Testis (tissue), 3 donors: ENCODE results near the gene KRT14. TPM values are rescaled to one million over a fixed set of nuclear protein-coding genes. Genes with fewer than 3 reads are reported as not detected.

Source experiments
- DNase-seq: peaks from one replicate; pipeline ENCODE4 v3.0.0-alpha.2; 2019
- H3K27ac ChIP-seq, 2 donors: fragments of 200-600 bp; sonication (generic); one replicate each; pipeline ENCODE4 v1.5.1; 2019
- H3K27me3 ChIP-seq: fragments of 200-600 bp; sonication (generic); one replicate; pipeline ENCODE4 v1.5.1; 2019
- H3K36me3 ChIP-seq: fragments of 200-600 bp; sonication (generic); one replicate; pipeline ENCODE4 v1.5.1; 2017; ENCODE audit warnings: low read depth; ENCODE audit errors: missing control alignments
- H3K4me1 ChIP-seq: fragments of 200-600 bp; sonication (generic); one replicate; pipeline ENCODE4 v1.5.1; 2019
- H3K4me3 ChIP-seq, 2 donors: fragments of 200-600 bp; sonication (generic); one replicate each; pipeline ENCODE4 v1.5.1; 2017 to 2019
- H3K9me3 ChIP-seq: fragments of 200-600 bp; sonication (generic); one replicate; pipeline ENCODE4 v1.5.1; 2017
- CTCF ChIP-seq, 3 experiments: fragments of 450-650 bp in 2 of 3; fragments of 200-600 bp in 1 of 3; sonication (generic) in 1 of 3; IDR thresholded peaks; one replicate each; pipeline ENCODE4 v1.5.1; 2016 to 2019; ENCODE audit warnings: antibody characterized with exemption in 3 of 3, mild to moderate bottlenecking in 2 of 3, moderate library complexity in 1 of 3
- POLR2A ChIP-seq: fragments of 450-650 bp; IDR thresholded peaks from one replicate; pipeline ENCODE4 v1.6.1; 2017; ENCODE audit warnings: antibody characterized with exemption, mild to moderate bottlenecking, moderate library complexity
- WGBS, 2 donors: methylation state at CpG; one replicate each; pipeline ENCODE4 v1.1.5; 2018; 5-methylcytosine and 5-hydroxymethylcytosine counted together
- intact Hi-C: fragments of 100-400 bp; cut with DNase I; formaldehyde crosslinking; loops from one replicate; pipeline ENCODE4 v1.15.1; 2023; ENCODE audit warnings: low total_unique reads
- polyA plus RNA-seq: library from polyadenylated mRNA; stranded (reverse); fragments of 350-450 nt; fragmentation: Illumina TruSeq; extraction: RNeasy Lipid Tissue Mini Kit (QIAGEN cat#74804); gene quantifications from one replicate; pipeline ENCODE4 v1.2.3, GENCODE V29; 2014; ENCODE audit warnings: low read depth, low replicate concordance; ENCODE audit not compliant: insufficient read depth
- total RNA-seq, 2 donors: library from RNA; depleted of rRNA; stranded (reverse); fragments of >200 nt; gene quantifications; one replicate each; pipeline ENCODE4 v1.2.3, GENCODE V29; 2016

Gene KRT14
- total and polyA plus RNA-seq, 3 donors from 2014 or later = 0.24 to 0.37 TPM; not detected in 1

DNA sequence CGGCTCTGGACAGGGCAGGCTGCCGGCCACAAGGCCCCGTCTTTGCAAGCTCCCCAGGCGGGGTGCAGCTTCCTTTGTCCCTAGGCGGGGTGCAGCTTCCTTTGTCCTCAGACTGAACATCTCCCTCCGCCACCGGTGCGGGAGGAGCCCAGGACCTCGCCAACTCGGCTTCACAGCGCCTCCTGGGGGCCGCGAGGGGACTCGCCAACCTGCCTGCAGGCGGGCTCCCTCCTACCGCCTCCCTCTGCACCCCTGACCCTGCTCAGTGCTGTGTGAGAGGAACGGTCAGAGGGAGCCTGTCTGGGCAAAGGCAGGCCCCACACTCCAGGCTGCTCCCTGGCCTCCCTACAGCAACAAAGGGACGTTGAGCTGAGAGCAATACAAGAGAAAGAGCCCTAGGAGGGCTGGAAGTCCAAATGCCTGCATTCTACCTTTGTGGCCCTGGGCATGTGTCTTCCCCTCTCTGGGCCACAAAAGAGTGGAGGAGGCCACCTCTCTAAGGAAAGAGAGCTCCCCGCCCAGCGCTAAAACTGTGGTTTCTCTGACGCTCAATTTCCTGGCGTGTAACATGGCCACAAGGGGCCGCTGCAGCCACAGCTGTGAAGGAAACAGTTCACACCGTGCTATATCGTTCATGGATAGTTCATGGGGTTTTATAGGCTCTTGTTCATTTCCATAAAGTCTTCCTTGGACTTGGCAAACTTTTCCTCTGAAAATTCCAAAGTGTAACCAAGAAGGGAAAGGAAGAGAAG lies 37.7 kb downstream of the KRT14 start:
- WGBS, 2 donors = 0 to 1% methylated on average over 20 to 22 of the region's 25 CpGs
- Histone ChIP-seq H3K36me3 (no peaks in the 10 kb centered on the region), H3K4me1 (peaks cover 23% of the 10 kb centered on the region), H3K4me3 (peak overlapping the region; percentile 24 to 54), H3K27me3 (no peaks in the 10 kb centered on the region), H3K9me3 (no peaks in the 10 kb centered on the region), H3K27ac (peak overlapping the region; percentile 10 to 39)
- intact Hi-C loops = loop anchor here (2.0 kb wide), 1 partner anchor 100 kb away; no protein-coding TSS in a partner anchor
- peak; percentile 92 for DNase-seq
- TF ChIP-seq POLR2A (no peak), CTCF (IDR thresholded peaks at IDR 0.05) (peak; percentile 89 to 92 (median 91))

GRCh38 chr17:41547921-41548843 lies 38.5 kb downstream of the KRT14 start:
- Histone ChIP-seq H3K4me1 (peaks cover 23% of the 10 kb centered on the region), H3K9me3 (no peaks in the 10 kb centered on the region), H3K36me3 (no peaks in the 10 kb centered on the region), H3K27me3 (no peaks in the 10 kb centered on the region), H3K4me3 (peak overlapping the region; percentile 24 to 54), H3K27ac (peak overlapping the region; percentile 10 to 39)
- intact Hi-C loops = loop anchor here (2.0 kb wide), 1 partner anchor 101 kb away; no protein-coding TSS in a partner anchor
- DNase-seq = peak; percentile 83
- 12 to 16% methylated on average over 18 to 21 of the region's 23 CpGs for WGBS, 2 donors
- TF ChIP-seq CTCF (IDR thresholded peaks at IDR 0.05) (no peak), POLR2A (no peak)

- Histone ChIP-seq H3K4me1 (peaks cover 23% of the 10 kb centered on the region), H3K36me3 (no peaks in the 10 kb centered on the region), H3K27me3 (no peaks in the 10 kb centered on the region), H3K9me3 (no peaks in the 10 kb centered on the region), H3K27ac (peak overlapping the region in 1 of 2 donors; percentile 39), H3K4me3 (no peak overlapping the region)
- TF ChIP-seq CTCF (IDR thresholded peaks at IDR 0.05) (no peak), POLR2A (no peak)
- intact Hi-C loops = no loop called here
- DNase-seq = peak; percentile 19
- WGBS, 2 donors = 43 to 53% methylated on average over 7 to 9 of the region's 9 CpGs
Observed at GRCh38 chr17:41547378-41547841, 39.3 kb downstream of the KRT14 start.

GRCh38 chr17:41546819-41547218 lies 39.9 kb downstream of the KRT14 start:
- intact Hi-C loops = no loop called here
- TF ChIP-seq POLR2A (no peak), CTCF (IDR thresholded peaks at IDR 0.05) (no peak)

More at GRCh38 chr17:41546819-41547218, 39.9 kb downstream of the KRT14 start:
- H3K9me3 ChIP-seq = no peaks in the 10 kb centered on the region
- peaks cover 23% of the 10 kb centered on the region for H3K4me1 ChIP-seq
- no peaks in the 10 kb centered on the region for H3K36me3 ChIP-seq
- no peak overlapping the region for H3K27ac ChIP-seq
- H3K4me3 ChIP-seq = no peak overlapping the region
- WGBS, 2 donors = 92% methylated on average over 2 to 3 of the region's 3 CpGs
- DNase-seq = no peak
- no peaks in the 10 kb centered on the region for H3K27me3 ChIP-seq
